A549 treated with Mapracorat at 1 μM for 4 hours (cell line): ENCODE results near the gene DELE1. TPM values are rescaled to one million over a fixed set of nuclear protein-coding genes. Genes with fewer than 3 reads are reported as not detected.

Experiments
- total RNA-seq: library from RNA; stranded (reverse); fragments of 200-300 nt; extraction: Qiagen RNA extraction; gene quantifications from 5 replicates; pipeline ENCODE4 v1.2.3, GENCODE V29; 2022

The DELE1 gene, protein sequence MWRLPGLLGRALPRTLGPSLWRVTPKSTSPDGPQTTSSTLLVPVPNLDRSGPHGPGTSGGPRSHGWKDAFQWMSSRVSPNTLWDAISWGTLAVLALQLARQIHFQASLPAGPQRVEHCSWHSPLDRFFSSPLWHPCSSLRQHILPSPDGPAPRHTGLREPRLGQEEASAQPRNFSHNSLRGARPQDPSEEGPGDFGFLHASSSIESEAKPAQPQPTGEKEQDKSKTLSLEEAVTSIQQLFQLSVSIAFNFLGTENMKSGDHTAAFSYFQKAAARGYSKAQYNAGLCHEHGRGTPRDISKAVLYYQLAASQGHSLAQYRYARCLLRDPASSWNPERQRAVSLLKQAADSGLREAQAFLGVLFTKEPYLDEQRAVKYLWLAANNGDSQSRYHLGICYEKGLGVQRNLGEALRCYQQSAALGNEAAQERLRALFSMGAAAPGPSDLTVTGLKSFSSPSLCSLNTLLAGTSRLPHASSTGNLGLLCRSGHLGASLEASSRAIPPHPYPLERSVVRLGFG
- total RNA-seq = 45.5 to 58.1 TPM (median 51.2 TPM) in 5 replicates

DNA sequence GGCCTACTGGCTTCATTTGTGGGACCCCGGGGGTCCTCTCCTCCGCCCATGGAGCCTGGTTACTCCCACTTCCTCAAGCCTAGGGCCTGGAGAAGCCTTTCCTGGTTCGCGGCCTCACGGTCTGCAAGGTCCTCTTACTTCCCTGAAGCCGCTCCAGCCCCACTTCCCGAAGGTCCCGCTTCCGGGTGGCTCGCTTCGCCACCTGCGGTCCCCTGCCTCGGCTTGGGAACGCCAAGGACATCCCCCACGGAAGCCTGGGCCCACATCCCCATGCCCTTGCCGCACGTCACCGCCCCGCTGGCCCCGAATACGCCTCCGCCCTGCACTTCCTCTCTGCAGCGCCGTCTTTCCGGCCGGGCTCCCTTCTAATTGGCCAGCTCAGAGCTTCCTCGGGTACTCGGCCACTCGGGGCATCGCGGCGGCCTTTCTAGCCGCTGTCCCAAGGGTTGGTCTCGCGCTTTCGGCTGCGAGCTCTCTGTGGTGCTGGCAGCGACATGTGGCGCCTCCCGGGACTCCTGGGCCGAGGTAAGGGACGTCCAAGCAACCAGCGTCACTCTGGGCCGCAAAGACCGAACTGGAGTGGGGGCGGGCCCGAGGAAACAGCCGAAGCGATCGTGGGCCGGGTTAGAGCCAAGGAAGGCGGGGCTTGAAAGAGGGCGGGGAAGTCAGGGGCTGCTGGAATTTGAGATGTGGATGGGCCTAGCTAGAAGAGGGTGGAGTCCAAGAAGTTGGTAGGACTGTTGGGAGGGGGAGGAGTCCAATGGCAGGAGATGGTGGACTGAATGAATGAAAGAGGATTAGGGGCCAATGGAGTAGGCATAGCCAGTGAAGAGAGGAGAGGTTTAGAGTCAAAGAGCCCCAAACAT, at the start of gene DELE1:
Gene DELE1, plus strand, starts transcription at position 424 of the 866 bp plus-strand sequence. Its CDS starts 71 bp downstream, at position 495.

DNA sequence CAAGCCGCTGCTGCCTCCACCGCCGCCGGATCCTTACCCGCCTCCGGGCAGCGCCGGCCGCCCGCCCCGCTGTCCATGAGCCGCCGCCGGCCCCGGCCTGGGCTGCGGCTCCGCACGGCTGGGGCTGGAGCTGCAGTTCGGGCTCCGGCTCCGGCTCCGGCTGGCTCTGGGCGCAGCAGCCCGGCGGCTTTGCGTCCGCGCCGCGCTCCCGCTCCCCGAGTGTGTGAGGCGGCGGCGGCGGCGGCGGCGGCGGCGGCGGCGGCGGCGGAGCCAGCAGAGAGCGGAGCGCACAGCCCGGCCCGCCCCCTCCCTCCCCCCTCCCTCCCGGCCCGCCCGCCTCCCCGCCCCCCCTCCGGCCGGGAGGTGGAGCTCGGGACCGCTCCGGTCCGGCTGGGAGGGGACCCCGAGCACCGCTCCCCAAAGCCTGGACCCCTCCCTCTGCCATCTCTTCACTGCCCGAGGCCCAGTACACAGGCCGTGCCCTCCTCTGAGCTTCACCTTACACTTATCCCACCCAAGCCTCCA, 45.4 kb upstream of the DELE1 start, which contains the start of gene PCDH1:
Gene PCDH1, minus strand, starts transcription at position 225 of the 525 bp plus-strand sequence. Its CDS starts 148 bp downstream, at position 77.

DNA sequence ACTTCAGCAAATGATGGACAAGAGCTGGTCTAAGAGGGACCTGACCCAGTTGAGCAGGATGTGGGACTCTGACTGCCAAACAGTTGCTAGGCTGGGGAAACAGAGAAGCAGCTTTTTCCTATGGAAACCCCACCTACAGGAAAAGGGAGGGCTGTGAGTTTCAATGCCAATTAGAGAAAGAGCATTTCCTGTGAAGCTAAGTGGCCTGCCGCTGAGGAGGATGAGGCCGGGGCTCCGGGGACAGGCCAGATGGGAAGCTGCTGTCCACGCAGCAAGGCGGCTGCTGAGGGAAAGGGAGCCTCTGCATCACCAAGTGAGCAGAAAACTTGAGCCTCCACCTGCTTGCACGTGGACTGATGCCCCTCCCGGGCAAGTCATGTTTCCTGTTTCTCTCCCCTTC, 34.4 kb downstream of the DELE1 start, which contains the start of gene PCDH12:
Gene PCDH12, minus strand, starts transcription at position 90 of the 400 bp plus-strand sequence. CDS start 351 bp downstream, outside the sequence.

DNA sequence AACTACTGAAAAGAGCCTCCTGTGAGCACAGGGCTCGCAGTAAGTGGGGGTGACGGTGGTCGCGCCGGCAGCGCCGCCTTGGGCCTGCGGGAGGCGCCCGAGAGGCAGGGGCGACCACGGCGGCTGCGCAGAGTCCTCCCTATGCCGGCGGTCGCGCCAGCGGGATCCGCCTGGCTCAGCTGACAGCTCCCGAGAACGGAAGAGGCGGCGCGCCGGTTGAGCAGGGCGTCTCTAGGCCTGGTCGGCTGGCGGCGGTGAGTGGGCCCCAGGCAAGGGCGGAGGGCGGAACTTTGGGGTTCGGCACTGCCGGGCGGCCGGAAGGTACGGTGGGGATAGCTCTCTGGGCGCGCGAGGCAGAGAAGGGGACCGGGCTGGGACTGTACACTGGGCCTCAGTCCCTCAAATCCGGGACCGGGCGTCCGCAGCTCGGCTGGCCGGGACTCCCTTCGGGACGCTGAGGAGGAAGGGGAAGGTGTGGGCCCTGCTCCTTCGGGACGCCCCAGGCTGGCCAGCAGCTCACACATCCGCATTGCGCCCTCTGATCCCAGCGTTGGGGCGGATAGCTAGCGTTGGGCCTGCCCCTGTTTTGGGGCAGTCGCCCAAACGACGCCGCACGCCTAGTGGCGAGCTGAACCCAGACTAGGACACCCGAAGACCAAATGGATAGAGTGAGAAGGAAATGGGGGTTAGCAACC, 45.4 kb downstream of the DELE1 start, which contains the start of gene RNF14:
Gene RNF14, plus strand, starts transcription at position 192 of the 695 bp plus-strand sequence. CDS start 4,484 bp downstream, outside the sequence.

Other genes starting within 250 kb of the DELE1 start
- gene ARAP3, start 241.6 kb upstream of the DELE1 start, total RNA-seq = 2.7 to 4.8 TPM (median 4.3 TPM) in 5 replicates
- 2.2 to 3.8 TPM (median 3.0 TPM) in 5 replicates for gene PCDH1, start 45.5 kb upstream of the DELE1 start, total RNA-seq
- 0.01 to 0.11 TPM (median 0.02 TPM) in 3 of 5 replicates, not detected in the others for gene PCDH12, start 34.3 kb downstream of the DELE1 start, total RNA-seq
- 54.4 to 64.3 TPM (median 61.5 TPM) in 5 replicates for gene RNF14, start 45.2 kb downstream of the DELE1 start, total RNA-seq
- gene GNPDA1, start 89.2 kb downstream of the DELE1 start, total RNA-seq = 57.5 to 69.1 TPM (median 64.6 TPM) in 5 replicates
- 44.4 to 53.3 TPM (median 48.8 TPM) in 5 replicates for gene NDFIP1, start 184.9 kb downstream of the DELE1 start, total RNA-seq